ENCODE measurements around the gene GRIN3B.

Gene GRIN3B

GRCh38 chr19:966485-967088 is 33.6 kb upstream of the GRIN3B start:
- no peak for DNase-seq (ENCODE audit: low read depth)

GRCh38 chr19:970695-971094 is 29.5 kb upstream of the GRIN3B start:
- DNase-seq (ENCODE audit: low read depth), result no peak

- no peak for DNase-seq (ENCODE audit: low read depth)
Measured at GRCh38 chr19:971795-972194, 28.4 kb upstream of the GRIN3B start.

GRCh38 chr19:972281-972680 is 27.9 kb upstream of the GRIN3B start:
- no peak for DNase-seq (ENCODE audit: low read depth)

- no peak for DNase-seq (ENCODE audit: low read depth)
Measured at GRCh38 chr19:973726-974563, 26.3 kb upstream of the GRIN3B start.

- DNase-seq (ENCODE audit: low read depth), result no peak
Measured at GRCh38 chr19:974564-975257, 25.5 kb upstream of the GRIN3B start.

GRCh38 chr19:976476-976875 is 23.7 kb upstream of the GRIN3B start:
- no peak for DNase-seq (ENCODE audit: low read depth)

GRCh38 chr19:977058-977464 is 23.2 kb upstream of the GRIN3B start:
- no peak for DNase-seq (ENCODE audit: low read depth)

- DNase-seq (ENCODE audit: low read depth), result no peak
Measured at GRCh38 chr19:979318-979741, 20.9 kb upstream of the GRIN3B start.

GRCh38 chr19:980133-980998 is 19.9 kb upstream of the GRIN3B start:
- no peak for DNase-seq (ENCODE audit: low read depth)

- DNase-seq (ENCODE audit: low read depth), result no peak
Measured at GRCh38 chr19:982567-983170, 17.6 kb upstream of the GRIN3B start.

GRCh38 chr19:984165-984967 is 15.9 kb upstream of the GRIN3B start, which contains the start of gene WDR18:
TSS of gene WDR18 (plus strand) at chr19:984345. CDS start at chr19:984354, 9 bp downstream.
- DNase-seq (ENCODE audit: low read depth), result peak; percentile 27

- DNase-seq (ENCODE audit: low read depth), result no peak
Measured at GRCh38 chr19:986083-986482, 14.1 kb upstream of the GRIN3B start.

GRCh38 chr19:988081-988480 is 12.1 kb upstream of the GRIN3B start:
- DNase-seq (ENCODE audit: low read depth), result no peak

GRCh38 chr19:988510-988909 is 11.7 kb upstream of the GRIN3B start:
- no peak for DNase-seq (ENCODE audit: low read depth)

GRCh38 chr19:989381-990081 is 10.7 kb upstream of the GRIN3B start:
- DNase-seq (ENCODE audit: low read depth), result no peak

- DNase-seq (ENCODE audit: low read depth), result no peak
Measured at GRCh38 chr19:990119-990571, 10.1 kb upstream of the GRIN3B start.

GRCh38 chr19:990746-991145 is 9.5 kb upstream of the GRIN3B start:
- no peak for DNase-seq (ENCODE audit: low read depth)

GRCh38 chr19:991174-991931 is 8.9 kb upstream of the GRIN3B start:
- DNase-seq (ENCODE audit: low read depth), result no peak
